Adrenal gland (tissue), 5 donors: ENCODE data around the gene RPS15.

Experiments used
- CTCF ChIP-seq, 6 experiments: fragments of 450-650 bp in 4 of 6; fragments of 200-600 bp in 2 of 6; sonication (generic) in 1 of 6; IDR thresholded peaks; 1 replicate in 5 of 6; 2 replicates in 1 of 6; pipeline versions ENCODE4 v1.5.1 to v1.8.0; 2016 to 2021; ENCODE audit warnings: antibody characterized with exemption in 6 of 6, mild to moderate bottlenecking in 2 of 6, moderate library complexity in 1 of 6
- POLR2A ChIP-seq, 2 donors: fragments of 450-650 bp; IDR thresholded peaks; one replicate each; pipeline ENCODE4 v1.6.1; 2017; ENCODE audit warnings: antibody characterized with exemption in 2 of 2, mild to moderate bottlenecking in 2 of 2, moderate library complexity in 1 of 2
- donor health status: DM: no; HTN: no; CAD: no.

GRCh38 chr19:1425902-1426301 lies 12.3 kb upstream of the RPS15 start:
- TF ChIP-seq CTCF (IDR thresholded peaks at IDR 0.05) = no peak
- TF ChIP-seq POLR2A (IDR thresholded peaks at IDR 0.05) = no peak
